ENCODE data around the gene FOXN3. TPM values are rescaled to one million over a fixed set of nuclear protein-coding genes. Genes with fewer than 3 reads are reported as not detected.

Gene FOXN3
- total RNA-seq, 6 experiments from 2014 or later = 41.5 to 74.2 (median 55.8) TPM

DNA sequence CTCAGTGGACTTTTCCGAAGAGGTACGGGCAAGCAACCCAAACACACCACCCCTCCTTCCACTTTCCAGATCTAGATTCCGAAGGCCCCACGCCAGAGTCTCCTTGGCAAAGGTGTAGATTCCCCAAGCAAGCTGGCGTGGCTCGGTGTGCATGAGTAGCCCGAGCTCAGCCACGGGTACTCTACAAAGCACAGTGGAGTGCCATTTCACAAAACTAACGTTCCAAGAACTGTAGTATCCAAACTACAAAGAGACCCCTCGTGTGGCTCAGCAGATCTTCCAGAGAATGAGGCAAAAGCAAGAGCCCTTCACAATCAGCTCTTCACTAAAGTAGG is 72.1 kb downstream of the FOXN3 start:
- Histone ChIP-seq H3K9me3 (no peaks in the 10 kb centered on the region), H3K4me3 (no peak overlapping the region), H3K27ac (no peak overlapping the region), H3K27me3 (no peaks in the 10 kb centered on the region), H3K4me1 (peaks cover 0 to 37% (median 7%) of the 10 kb centered on the region in 4 donors), H3K36me3 (no peaks in the 10 kb centered on the region)
- DNase-seq = no peak
- TF ChIP-seq POLR2A (IDR thresholded peaks at IDR 0.05) (no peak), CTCF (IDR thresholded peaks at IDR 0.05) (no peak)
- WGBS (ENCODE audit: insufficient coverage, low coverage, low lambda C conversion rate, missing lambda C conversion rate) = 95% methylated on average over 4 of the region's 10 CpGs
- no peak for ATAC-seq
- intact Hi-C loops (cut with DNase I) = no loop called here

- Histone ChIP-seq H3K4me3 (no peak overlapping the region), H3K27ac (no peak overlapping the region), H3K4me1 (peaks cover 0 to 44% (median 12%) of the 10 kb centered on the region in 4 donors), H3K36me3 (no peaks in the 10 kb centered on the region), H3K27me3 (no peaks in the 10 kb centered on the region), H3K9me3 (no peaks in the 10 kb centered on the region)
- DNase-seq (no peak), ATAC-seq (no peak)
- intact Hi-C loops (cut with DNase I) = no loop called here
- no peak for TF ChIP-seq CTCF (IDR thresholded peaks at IDR 0.05)
- no peak for TF ChIP-seq POLR2A (IDR thresholded peaks at IDR 0.05)
- 73% methylated on average over 2 of the region's 2 CpGs for WGBS (ENCODE audit: insufficient coverage, low coverage, low lambda C conversion rate, missing lambda C conversion rate)
Observed at GRCh38 chr14:89343356-89343755, 73.7 kb downstream of the FOXN3 start.

GRCh38 chr14:89342049-89342448 is 75.0 kb downstream of the FOXN3 start:
- no peak overlapping the region for H3K4me3 ChIP-seq
- peaks cover 0 to 54% (median 14%) of the 10 kb centered on the region in 4 donors for H3K4me1 ChIP-seq
- H3K27ac ChIP-seq = no peak overlapping the region
- DNase-seq = no peak
- ATAC-seq = no peak
- intact Hi-C loops (cut with DNase I) = no loop called here
- H3K27me3 ChIP-seq = no peaks in the 10 kb centered on the region
- no peaks in the 10 kb centered on the region for H3K9me3 ChIP-seq
- no peaks in the 10 kb centered on the region for H3K36me3 ChIP-seq
- TF ChIP-seq CTCF (IDR thresholded peaks at IDR 0.05) (no peak), POLR2A (IDR thresholded peaks at IDR 0.05) (no peak)
- 74% methylated on average over 5 of the region's 5 CpGs for WGBS (ENCODE audit: insufficient coverage, low coverage, low lambda C conversion rate, missing lambda C conversion rate)

DNA sequence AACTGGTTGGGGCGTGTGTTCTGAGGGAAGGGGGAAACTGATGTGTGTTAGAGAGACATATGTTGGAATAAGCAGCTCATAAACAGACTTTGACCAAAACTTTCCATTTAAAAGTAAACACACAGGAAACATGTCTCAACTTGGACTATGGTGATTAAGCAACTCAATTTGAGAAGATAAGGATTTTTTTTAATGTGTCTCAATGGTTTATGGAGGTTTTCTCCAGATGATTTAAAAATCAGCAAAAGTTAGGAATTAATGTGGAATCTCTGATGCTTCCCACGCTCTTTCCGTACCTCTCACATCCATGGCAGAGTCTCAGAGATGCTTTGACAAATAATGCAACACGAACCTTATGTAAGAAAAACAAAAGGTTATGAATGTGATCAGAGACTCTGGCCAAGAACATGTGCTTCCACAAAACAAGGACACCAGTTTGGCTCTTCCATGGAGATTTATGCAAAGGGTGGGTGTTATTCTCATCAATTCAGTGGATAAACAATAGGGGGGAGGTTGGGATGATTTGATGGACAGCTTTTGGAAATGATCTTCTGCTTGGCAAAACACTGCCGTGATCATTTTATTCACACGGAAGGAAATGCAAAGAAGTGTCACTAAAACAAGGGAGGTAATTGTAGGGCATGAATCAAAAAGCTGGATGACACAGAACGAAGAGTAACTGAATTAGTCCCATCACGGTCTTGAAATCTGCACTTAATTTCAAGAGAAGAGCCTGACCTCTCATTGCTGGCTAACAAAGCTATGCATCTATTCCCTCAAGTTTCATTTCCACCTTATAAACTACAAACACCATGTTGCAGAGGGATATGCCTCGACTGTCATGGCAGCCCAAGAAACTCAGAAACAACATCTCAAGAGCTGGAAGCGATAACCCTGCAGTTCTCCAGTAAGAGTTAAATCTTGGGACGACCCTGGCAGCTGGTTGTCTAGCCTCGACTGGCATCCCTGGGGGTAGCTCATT is 76.5 kb downstream of the FOXN3 start:
- DNase-seq (no peak), ATAC-seq (peak; percentile 75 to 87 (median 84))
- Histone ChIP-seq H3K27ac (peak overlapping the region; percentile 31 to 83 (median 70)), H3K36me3 (no peaks in the 10 kb centered on the region), H3K4me3 (no peak overlapping the region), H3K4me1 (peaks cover 0 to 54% (median 14%) of the 10 kb centered on the region in 4 donors), H3K27me3 (no peaks in the 10 kb centered on the region), H3K9me3 (no peaks in the 10 kb centered on the region)
- TF ChIP-seq POLR2A (IDR thresholded peaks at IDR 0.05) (peak; percentile 11), CTCF (IDR thresholded peaks at IDR 0.05) (no peak)
- 40% methylated on average over 11 of the region's 12 CpGs for WGBS (ENCODE audit: insufficient coverage, low coverage, low lambda C conversion rate, missing lambda C conversion rate)
- intact Hi-C loops (cut with DNase I) = no loop called here
